ENCODE data around the gene MET. TPM values are rescaled to one million over a fixed set of nuclear protein-coding genes. Genes with fewer than 3 reads are reported as not detected.

MET gene
- total and polyA plus RNA-seq, 10 of the 15 experiments (the other 5 are each of a cell fraction or from before 2014, with no cell fraction given), result 0.01 to 0.21 TPM; not detected in 8

DNA sequence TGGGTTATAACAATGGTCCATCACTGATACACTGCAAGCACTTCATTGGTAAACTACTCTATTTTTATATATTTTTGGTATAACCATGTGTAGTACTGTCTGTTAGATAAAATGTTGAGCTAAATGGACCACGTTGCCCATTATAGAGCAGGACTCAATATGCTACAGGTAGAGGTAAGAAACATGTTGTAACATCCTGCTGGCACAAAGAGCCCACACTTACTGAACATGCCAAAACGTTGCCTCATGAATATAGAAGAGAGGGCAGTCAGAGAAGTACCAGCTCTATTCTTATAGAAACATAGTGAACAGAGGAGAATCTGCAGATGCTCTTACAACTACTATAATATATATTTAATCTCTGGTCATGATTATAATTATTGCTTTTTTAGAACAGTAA is 18.4 kb upstream of the MET start:
- ChIA-PET POLR2A (no interaction called here), SMC1A (ENCODE audit: uncharacterized antibody, unreplicated experiment) (no interaction called here), CTCF (no interaction called here), RAD21 (ENCODE audit: unreplicated experiment) (no interaction called here)
- Histone ChIP-seq H3K9ac (ENCODE audit: control insufficient read depth, insufficient read depth, low read length) (no peak overlapping the region), H3K36me3 (ENCODE audit: control insufficient read depth in 2 of 2, insufficient read depth in 2 of 2, low read length in 1 of 2) (no peaks in the 10 kb centered on the region), H3K9me3 (replicated peaks; ENCODE audit: control insufficient read depth, insufficient read depth, low read length) (no peaks in the 10 kb centered on the region), H3K79me2 (ENCODE audit: control insufficient read depth, insufficient read depth, low read length) (no peaks in the 10 kb centered on the region), H4K20me1 (ENCODE audit: control insufficient read depth, insufficient read depth) (no peaks in the 10 kb centered on the region), H3K4me2 (ENCODE audit: control insufficient read depth, insufficient read depth) (no peak overlapping the region), H3K27ac (ENCODE audit: control insufficient read depth, insufficient read depth) (no peak overlapping the region), H2AFZ (ENCODE audit: control insufficient read depth, low read depth, low read length) (no peak overlapping the region), H3K4me3 (no peak overlapping the region), H3K4me1 (ENCODE audit: control insufficient read depth, insufficient read depth, low read length) (no peaks in the 10 kb centered on the region), H3K27me3 (replicated peaks in 1 of 2; ENCODE audit: control insufficient read depth in 2 of 2, insufficient read depth in 2 of 2, low read length in 1 of 2) (peaks cover 0 to 6% of the 10 kb centered on the region in 2 experiments; a peak in 2 of 4 replicates)
- FAIRE-seq (no peak), ATAC-seq (no peak), DNase-seq (ENCODE audit: low read depth, low spot score) (no peak)
- intact Hi-C loops (cut with micrococcal nuclease; ENCODE audit: unreplicated experiment) (no loop called here), in situ Hi-C loops (cut with MboI) (no loop called here)
- WGBS (ENCODE audit: insufficient coverage, insufficient replicate concordance, low lambda C conversion rate, missing lambda C conversion rate), result 2% methylated on average over 2 of the region's 2 CpGs
- no TSS peak for BruUV-seq (replicated peaks)
- TF ChIP-seq ETV6 (conservative IDR thresholded peaks at IDR 0.05 in 1 of 2, IDR thresholded peaks at IDR 0.05 in 1 of 2; ENCODE audit: borderline replicate concordance in 1 of 2, low read depth in 1 of 2) (no peak), DPF2 (IDR thresholded peaks at IDR 0.05) (no peak), MTA2 (IDR thresholded peaks at IDR 0.05; ENCODE audit: low read depth) (no peak), EGR1 (IDR thresholded peaks at IDR 0.05; ENCODE audit: borderline replicate concordance in 1 of 2, low read depth in 2 of 2, low read length in 2 of 2) (no peak), NR2C2 (IDR thresholded peaks at IDR 0.05; ENCODE audit: borderline replicate concordance, control insufficient read depth, insufficient read length, low read depth) (no peak)
- TF ChIP-seq, protein P1, sequence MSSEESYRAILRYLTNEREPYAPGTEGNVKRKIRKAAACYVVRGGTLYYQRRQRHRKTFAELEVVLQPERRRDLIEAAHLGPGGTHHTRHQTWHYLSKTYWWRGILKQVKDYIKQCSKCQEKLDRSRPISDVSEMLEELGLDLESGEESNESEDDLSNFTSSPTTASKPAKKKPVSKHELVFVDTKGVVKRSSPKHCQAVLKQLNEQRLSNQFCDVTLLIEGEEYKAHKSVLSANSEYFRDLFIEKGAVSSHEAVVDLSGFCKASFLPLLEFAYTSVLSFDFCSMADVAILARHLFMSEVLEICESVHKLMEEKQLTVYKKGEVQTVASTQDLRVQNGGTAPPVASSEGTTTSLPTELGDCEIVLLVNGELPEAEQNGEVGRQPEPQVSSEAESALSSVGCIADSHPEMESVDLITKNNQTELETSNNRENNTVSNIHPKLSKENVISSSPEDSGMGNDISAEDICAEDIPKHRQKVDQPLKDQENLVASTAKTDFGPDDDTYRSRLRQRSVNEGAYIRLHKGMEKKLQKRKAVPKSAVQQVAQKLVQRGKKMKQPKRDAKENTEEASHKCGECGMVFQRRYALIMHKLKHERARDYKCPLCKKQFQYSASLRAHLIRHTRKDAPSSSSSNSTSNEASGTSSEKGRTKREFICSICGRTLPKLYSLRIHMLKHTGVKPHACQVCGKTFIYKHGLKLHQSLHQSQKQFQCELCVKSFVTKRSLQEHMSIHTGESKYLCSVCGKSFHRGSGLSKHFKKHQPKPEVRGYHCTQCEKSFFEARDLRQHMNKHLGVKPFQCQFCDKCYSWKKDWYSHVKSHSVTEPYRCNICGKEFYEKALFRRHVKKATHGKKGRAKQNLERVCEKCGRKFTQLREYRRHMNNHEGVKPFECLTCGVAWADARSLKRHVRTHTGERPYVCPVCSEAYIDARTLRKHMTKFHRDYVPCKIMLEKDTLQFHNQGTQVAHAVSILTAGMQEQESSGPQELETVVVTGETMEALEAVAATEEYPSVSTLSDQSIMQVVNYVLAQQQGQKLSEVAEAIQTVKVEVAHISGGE (CRISPR knock-in tag; IDR thresholded peaks at IDR 0.05), result no peak
- TF ChIP-seq, protein P2, sequence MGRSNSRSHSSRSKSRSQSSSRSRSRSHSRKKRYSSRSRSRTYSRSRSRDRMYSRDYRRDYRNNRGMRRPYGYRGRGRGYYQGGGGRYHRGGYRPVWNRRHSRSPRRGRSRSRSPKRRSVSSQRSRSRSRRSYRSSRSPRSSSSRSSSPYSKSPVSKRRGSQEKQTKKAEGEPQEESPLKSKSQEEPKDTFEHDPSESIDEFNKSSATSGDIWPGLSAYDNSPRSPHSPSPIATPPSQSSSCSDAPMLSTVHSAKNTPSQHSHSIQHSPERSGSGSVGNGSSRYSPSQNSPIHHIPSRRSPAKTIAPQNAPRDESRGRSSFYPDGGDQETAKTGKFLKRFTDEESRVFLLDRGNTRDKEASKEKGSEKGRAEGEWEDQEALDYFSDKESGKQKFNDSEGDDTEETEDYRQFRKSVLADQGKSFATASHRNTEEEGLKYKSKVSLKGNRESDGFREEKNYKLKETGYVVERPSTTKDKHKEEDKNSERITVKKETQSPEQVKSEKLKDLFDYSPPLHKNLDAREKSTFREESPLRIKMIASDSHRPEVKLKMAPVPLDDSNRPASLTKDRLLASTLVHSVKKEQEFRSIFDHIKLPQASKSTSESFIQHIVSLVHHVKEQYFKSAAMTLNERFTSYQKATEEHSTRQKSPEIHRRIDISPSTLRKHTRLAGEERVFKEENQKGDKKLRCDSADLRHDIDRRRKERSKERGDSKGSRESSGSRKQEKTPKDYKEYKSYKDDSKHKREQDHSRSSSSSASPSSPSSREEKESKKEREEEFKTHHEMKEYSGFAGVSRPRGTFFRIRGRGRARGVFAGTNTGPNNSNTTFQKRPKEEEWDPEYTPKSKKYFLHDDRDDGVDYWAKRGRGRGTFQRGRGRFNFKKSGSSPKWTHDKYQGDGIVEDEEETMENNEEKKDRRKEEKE (IDR thresholded peaks at IDR 0.05), result no peak
- TF ChIP-seq, protein P3, sequence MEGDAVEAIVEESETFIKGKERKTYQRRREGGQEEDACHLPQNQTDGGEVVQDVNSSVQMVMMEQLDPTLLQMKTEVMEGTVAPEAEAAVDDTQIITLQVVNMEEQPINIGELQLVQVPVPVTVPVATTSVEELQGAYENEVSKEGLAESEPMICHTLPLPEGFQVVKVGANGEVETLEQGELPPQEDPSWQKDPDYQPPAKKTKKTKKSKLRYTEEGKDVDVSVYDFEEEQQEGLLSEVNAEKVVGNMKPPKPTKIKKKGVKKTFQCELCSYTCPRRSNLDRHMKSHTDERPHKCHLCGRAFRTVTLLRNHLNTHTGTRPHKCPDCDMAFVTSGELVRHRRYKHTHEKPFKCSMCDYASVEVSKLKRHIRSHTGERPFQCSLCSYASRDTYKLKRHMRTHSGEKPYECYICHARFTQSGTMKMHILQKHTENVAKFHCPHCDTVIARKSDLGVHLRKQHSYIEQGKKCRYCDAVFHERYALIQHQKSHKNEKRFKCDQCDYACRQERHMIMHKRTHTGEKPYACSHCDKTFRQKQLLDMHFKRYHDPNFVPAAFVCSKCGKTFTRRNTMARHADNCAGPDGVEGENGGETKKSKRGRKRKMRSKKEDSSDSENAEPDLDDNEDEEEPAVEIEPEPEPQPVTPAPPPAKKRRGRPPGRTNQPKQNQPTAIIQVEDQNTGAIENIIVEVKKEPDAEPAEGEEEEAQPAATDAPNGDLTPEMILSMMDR (IDR thresholded peaks at IDR 0.05 in 2 of 3, conservative IDR thresholded peaks at IDR 0.05 in 1 of 3; ENCODE audit: control insufficient read depth in 2 of 3, extremely low read depth in 1 of 3, insufficient read depth in 1 of 3, low read depth in 3 of 3, low read length in 3 of 3), result no peak
- TF ChIP-seq, protein P4, sequence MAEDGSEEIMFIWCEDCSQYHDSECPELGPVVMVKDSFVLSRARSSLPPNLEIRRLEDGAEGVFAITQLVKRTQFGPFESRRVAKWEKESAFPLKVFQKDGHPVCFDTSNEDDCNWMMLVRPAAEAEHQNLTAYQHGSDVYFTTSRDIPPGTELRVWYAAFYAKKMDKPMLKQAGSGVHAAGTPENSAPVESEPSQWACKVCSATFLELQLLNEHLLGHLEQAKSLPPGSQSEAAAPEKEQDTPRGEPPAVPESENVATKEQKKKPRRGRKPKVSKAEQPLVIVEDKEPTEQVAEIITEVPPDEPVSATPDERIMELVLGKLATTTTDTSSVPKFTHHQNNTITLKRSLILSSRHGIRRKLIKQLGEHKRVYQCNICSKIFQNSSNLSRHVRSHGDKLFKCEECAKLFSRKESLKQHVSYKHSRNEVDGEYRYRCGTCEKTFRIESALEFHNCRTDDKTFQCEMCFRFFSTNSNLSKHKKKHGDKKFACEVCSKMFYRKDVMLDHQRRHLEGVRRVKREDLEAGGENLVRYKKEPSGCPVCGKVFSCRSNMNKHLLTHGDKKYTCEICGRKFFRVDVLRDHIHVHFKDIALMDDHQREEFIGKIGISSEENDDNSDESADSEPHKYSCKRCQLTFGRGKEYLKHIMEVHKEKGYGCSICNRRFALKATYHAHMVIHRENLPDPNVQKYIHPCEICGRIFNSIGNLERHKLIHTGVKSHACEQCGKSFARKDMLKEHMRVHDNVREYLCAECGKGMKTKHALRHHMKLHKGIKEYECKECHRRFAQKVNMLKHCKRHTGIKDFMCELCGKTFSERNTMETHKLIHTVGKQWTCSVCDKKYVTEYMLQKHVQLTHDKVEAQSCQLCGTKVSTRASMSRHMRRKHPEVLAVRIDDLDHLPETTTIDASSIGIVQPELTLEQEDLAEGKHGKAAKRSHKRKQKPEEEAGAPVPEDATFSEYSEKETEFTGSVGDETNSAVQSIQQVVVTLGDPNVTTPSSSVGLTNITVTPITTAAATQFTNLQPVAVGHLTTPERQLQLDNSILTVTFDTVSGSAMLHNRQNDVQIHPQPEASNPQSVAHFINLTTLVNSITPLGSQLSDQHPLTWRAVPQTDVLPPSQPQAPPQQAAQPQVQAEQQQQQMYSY (CRISPR knock-in tag; IDR thresholded peaks at IDR 0.05), result no peak
